GM19467 (cell line): ENCODE results near the gene RNF114.
"Not testable (repeated sequence)": the region's sequence is repeated elsewhere in the genome, so short reads cannot be mapped to it uniquely, and the experiment has no call there.

ENCODE experiments used
- ATAC-seq: cut with Tn5 transposase; IDR thresholded peaks from one replicate; pipeline ENCODE4 v1.9.1; 2021; ENCODE audit warnings: mild to moderate bottlenecking, moderate library complexity; ENCODE audit not compliant: unreplicated experiment

The RNF114 gene

GRCh38 chr20:49936153-49937026 lies at the start of gene RNF114:
Gene RNF114, plus strand, starts transcription at chr20:49936397. Its CDS starts 16 bp downstream, at chr20:49936413.
- ATAC-seq, result peak; percentile 51

DNA sequence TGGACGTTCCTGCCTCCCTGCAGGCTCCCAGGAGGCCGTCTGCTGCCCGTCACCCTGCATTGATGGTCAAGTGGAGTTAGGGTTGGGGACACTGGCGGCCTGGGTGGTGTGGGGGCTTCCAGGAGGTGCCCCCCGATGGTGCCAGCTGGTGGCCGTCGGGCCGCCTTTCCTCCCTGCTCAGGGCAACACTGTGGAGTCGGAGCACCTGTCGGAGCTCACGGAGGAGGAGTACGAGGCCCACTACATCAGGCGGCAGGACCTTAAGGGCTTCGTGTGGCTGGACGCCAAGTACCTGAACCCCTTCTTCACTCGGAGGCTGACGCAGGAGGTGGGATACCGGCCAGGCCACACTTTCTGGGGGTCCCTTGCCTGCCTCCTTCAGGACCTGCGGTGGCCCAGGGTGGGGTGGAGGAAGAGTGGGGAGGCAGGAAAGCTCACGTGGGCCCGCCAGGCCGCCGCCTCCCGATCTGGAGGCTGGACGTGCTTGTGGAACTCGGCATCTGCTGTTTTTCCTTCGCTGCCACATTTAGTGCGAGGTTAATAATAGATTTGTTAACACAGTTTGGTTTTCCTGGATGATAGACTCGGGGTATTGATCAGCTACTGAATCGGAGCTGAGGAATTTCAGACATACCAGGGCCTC lies 49.5 kb upstream of the RNF114 start:
- ATAC-seq, result no peak

DNA sequence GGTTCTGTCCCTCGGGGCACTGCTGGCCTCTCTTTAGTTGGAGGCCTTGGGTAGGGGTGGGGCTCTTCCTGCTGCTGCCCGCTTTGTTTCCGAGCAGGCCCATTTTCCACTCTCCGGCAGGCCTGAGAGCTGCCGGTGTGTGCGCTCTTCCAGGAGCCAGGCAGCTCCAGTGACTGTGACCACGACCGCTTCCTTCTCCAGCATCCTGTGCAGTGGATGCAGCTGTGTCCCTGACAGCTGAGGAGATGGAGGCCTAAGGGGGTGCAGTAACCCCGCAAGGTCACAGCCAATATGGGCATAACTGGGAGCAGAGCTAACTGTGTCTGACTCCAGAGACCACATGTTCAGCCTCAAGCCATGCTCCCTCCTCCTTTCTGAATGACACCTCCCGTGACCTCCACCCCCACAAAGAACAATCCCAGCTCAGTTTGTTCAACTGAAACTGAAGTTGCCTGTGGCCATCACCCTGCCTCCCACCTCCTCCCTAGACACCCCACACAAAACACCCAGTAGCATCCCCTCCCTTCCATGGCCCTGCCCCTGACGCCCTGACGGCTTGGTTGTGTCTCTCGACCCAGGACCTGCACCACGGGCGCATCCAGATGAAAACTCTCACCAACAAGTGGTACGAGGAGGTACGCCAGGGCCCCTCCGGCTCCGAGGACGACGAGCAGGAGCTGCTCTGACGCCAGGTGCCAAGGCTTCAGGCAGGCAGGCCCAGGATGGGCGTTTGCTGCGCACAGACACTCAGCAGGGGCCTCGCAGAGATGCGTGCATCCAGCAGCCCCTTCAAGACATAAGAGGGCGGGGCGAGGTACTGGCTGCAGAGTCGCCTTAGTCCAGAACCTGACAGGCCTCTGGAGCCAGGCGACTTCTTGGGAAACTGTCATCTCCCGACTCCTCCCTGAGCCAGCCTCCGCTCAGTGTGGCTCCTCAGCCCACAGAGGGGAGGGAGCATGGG lies 48.7 kb upstream of the RNF114 start:
- no peak for ATAC-seq

GRCh38 chr20:49888212-49889000 lies 47.8 kb upstream of the RNF114 start:
- no peak for ATAC-seq

DNA sequence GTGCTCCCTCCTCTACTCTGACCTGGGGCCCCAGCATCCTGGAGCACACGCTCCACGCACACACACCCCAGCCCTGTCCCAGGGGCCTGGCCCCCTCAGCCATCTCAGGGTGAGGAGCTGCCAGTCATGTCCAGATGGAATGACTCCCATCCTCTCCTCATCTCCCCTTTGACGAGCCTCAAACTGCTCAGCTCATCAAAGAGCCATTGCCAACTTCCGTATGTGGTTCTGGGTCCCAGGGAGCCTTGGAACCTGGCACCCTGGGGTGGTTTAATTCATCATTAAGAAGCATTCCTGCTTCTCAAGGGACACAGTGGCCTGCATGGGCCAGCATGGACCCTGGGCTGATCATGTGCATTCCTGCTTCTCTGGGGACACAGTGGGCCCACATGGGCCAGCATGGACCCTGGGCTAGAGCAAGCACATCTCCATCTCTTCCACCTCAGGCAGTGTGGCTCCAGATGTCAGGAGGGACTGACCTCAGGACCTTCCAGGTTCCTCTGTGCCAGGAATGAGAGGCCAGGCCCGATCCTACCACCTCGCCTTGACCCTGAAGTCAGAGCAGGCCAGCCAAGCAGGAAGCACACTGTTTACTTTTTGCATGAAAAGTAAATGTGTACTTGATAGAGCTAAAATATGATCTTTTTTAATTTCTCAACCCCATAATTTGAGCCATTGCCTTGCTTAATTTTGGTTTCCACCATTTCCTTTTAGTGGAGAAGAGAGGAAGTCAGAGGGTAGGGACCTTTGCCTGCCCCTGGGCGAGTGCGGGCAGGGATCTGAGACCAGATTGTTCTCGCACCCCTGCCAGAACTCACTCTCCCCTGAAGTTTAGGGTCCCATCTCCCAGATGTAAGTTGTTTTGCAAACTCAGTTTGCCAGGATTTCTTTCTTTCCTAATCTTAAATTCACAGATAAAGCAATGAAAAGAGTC lies 46.9 kb upstream of the RNF114 start:
- ATAC-seq, result no peak

- ATAC-seq, result no peak
Observed at GRCh38 chr20:49889935-49890333, 46.3 kb upstream of the RNF114 start.

DNA sequence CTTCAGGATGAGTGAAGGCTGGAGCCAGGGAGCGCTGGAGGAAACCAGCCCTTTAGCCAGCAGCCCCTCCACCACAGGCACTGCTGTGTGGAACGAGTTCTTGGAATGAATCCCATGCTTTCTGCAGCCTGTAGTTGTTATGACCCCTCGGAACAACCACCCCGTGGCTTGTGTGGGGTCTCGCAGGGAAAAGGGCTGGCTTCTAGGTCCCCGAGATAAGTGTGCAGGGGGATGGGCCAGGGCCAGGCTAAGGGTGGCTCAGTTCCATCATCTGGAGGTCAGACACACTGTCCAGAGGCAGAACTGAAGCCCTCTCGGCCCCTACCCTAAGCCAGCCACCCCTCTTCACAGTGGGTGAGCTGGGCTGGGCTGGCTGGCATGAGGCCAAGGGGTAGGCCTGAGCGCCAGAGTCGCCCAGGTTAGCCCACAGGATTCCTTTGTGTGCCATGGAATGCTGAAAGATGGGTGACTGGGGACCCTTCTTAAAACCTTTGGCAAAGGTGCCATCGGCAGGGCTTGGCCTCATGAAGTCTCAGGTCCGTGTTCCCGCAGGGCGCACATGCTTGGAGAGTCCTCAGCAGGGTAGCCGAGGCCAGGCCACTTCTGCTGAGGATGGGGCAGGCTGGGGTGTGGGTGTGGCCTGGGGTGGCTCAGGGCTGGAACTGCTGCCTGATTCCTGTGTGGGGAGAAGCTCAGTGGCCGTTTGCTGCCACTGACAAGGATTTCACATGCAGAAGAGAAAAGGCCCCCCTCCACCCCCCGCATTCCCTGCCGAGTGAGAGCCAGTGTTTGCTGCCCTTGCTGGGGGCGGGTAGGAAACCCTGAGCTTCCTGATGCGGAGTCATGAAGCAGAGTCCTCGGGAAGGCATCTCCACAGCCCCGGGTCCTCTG lies 45.5 kb upstream of the RNF114 start:
- no peak for ATAC-seq

DNA sequence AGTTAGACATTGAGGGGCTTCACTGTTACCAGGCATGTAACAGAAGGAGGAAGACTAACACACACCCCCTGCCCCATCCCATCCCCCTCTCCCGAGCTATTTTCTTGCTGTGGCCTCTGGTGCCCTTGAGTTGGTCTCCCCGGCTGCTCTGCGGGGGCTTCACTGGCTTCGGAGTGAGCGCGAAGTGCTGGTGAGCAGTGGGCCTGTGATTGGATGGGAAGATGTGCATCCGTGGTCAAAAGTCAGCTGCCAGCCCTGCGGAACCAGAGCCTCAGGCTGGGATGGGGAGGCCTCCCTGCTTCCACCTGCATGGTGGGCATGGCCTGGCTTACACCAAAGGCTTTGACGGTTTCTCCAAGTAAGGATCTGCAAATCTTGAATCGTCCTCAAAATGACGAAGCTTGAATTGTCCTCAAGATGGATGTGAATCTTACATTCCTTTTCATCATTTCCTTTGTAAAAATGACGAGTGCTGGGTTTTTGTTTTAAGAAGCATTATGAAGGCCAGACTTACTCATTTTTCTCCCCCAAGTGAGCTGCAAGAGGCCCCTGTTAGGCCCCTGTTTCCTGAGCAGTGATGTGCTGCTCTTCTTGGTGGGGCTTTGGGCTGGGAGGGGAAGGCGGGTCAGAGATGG lies 44.6 kb upstream of the RNF114 start:
- ATAC-seq, result no peak

DNA sequence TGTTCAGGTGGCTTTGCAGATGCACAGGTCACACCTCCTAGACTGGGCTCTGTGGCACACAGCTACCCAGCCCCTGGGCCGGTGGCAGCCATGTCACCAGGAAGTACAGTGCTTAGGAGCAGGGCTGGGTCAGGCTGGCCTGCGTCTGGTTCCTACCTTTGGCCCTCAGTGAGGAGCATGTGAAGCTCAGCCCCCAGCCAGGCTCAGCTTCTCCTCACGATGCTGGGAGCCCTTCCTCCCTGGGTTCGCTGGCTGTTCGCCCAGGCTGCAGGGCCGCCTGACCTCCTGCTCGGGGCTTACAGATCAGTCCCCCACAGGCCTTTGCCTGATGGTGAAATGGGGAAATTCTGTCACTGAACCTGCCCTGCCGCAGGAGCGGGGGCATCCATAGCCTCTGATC lies 43.9 kb upstream of the RNF114 start:
- no peak for ATAC-seq

- ATAC-seq, result no peak
Observed at GRCh38 chr20:49892817-49893216, 43.4 kb upstream of the RNF114 start.

DNA sequence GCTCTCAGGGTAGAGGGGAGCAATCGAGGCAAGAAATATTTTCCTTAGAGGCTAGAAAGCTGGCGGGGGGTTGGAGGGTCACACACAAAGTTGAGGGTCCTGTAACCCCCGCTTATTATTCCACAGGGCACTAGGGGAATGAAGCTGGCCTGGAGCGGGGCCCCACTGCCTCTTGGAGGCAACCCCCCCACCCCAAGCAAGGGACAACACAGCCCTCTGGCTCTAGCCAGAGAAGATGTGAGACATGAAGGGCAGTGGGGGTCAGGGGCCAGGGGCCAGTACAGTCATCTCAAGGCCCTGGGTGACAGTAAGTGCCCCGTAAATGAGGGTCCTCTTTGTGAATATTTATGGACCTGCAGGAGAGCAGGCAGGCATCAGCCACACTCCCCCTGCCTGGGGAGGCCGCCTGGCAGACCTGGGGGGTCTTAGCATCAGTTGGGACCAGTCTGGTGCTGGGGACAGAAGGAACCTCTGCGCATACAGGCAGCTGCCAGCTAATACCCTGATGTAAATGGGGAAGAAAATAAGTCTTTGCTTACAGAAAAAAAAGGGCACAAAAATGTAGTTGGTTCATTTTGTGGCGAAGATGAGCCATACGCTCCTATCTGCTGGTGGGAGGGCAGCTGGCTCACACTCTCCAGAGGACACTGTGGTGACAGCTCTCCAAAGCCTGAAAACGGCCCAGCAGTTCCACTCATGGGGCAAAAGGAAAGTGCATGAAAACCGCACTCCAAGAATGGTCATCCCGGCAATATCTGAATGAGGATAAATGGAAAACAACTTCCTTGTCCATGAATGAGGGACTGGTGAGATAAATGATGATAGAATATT lies 42.7 kb upstream of the RNF114 start:
- no peak for ATAC-seq

DNA sequence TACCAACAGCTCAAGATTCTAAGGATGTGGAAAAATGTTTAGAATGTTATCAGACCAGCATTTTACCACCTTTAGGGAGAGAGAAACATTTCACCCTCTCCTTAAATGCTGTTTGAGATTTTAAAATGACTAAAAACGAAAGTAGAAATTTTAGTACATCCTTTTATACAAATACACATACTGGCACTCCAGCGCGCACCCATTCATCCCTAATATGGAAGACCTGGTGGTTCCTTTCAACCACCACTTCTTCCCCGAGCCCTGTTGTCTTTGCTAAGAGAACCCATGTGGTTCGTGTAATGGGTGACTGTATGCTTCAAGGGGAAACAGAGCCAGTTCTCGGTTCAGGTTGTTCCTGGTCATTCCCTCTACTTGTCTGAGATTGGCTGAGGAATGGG lies 42.1 kb upstream of the RNF114 start:
- no peak for ATAC-seq

GRCh38 chr20:49895474-49896093 lies 40.6 kb upstream of the RNF114 start:
- not testable (repeated sequence) for ATAC-seq

DNA sequence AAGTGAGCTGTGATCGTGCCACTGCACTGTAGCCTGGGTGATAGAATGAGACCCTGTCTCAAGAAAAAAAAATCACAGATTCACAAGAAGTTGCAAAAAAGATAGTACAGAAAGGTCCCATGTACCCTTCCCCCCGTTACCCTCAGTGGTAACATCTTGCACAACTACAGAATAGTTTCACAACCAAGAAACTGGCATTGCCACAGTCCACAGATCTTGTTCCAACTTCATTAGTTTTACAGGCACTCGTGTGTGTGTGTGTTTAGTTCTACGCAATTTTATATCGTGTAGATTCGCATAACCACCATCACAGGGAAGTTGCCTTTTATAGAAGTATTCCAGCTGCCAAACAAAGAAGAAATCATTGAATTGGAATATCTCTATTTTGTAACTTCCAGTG lies 40.0 kb upstream of the RNF114 start:
- ATAC-seq, result no peak

GRCh38 chr20:49899541-49900383 lies 36.4 kb upstream of the RNF114 start:
- ATAC-seq, result no peak

GRCh38 chr20:49901588-49901987 lies 34.6 kb upstream of the RNF114 start:
- ATAC-seq, result no peak
